ENCODE results near the gene ZNF423.

ZNF423 gene

DNA sequence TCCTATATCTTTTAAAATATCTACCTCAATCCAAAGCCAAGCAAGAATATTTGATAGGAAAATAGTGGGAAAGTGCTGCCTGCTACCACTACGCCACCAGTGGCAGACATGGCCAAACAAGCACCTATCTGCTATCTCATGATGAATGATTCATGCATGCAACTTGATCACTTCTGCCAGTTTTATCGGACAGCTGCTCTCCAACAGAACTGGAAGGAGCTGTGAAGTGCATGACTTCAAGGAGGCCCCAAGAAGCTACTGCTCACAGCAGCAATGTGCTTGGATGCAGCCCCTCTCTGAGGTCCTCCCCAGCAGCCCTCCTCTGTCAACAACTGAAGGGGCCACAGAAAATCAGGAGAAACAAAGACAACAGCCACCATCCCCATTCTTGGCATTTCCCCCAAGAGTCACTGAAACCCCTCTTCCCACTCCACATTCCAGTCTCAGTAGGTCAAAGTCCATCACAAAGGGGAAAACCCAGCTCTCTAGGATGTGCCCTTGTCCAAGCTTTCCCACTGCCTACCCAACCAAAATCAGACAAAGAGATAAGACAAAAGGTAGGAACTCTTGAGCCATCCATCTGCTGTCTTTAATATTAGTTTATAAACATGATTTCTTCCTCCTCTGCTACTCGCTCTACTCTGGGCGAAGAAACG lies 267.1 kb downstream of the ZNF423 start:
- in situ Hi-C loops (cut with MboI; ENCODE audit: low sequenced_read_pairs, unreplicated experiment) = loop anchor here (25.0 kb wide), 1 partner anchor 177 kb away; no protein-coding TSS in a partner anchor
- TF ChIP-seq, protein P1, sequence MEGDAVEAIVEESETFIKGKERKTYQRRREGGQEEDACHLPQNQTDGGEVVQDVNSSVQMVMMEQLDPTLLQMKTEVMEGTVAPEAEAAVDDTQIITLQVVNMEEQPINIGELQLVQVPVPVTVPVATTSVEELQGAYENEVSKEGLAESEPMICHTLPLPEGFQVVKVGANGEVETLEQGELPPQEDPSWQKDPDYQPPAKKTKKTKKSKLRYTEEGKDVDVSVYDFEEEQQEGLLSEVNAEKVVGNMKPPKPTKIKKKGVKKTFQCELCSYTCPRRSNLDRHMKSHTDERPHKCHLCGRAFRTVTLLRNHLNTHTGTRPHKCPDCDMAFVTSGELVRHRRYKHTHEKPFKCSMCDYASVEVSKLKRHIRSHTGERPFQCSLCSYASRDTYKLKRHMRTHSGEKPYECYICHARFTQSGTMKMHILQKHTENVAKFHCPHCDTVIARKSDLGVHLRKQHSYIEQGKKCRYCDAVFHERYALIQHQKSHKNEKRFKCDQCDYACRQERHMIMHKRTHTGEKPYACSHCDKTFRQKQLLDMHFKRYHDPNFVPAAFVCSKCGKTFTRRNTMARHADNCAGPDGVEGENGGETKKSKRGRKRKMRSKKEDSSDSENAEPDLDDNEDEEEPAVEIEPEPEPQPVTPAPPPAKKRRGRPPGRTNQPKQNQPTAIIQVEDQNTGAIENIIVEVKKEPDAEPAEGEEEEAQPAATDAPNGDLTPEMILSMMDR (IDR thresholded peaks at IDR 0.05; ENCODE audit: borderline replicate concordance, control extremely low read depth, extremely low read depth, insufficient read depth, missing control alignments) = no peak
- no peak for DNase-seq (ENCODE audit: low spot score)

DNA sequence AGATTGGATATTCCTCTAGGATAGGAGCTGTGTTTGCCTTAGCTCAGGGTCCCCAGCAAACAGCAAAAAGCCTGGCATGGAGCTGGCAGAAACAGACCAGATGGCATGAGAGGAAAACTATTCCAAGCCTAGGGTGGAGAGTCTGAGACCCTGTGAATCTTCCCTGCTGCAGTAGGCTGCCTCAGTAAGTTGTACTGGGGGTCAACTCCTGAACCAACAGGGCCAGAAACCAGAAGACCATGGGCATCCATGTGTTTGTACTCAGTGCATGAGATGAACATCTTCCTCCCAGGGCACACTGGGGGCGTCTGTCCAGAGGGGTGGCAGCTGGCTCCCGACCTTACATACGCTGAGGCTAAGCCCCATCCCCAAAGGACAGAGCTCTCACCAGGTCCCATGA lies 267.9 kb downstream of the ZNF423 start:
- in situ Hi-C loops (cut with MboI; ENCODE audit: low sequenced_read_pairs, unreplicated experiment) = loop anchor here (25.0 kb wide), 1 partner anchor 176 kb away; no protein-coding TSS in a partner anchor
- TF ChIP-seq, protein P1 (IDR thresholded peaks at IDR 0.05; ENCODE audit: borderline replicate concordance, control extremely low read depth, extremely low read depth, insufficient read depth, missing control alignments) = no peak
- no peak for DNase-seq (ENCODE audit: low spot score)

DNA sequence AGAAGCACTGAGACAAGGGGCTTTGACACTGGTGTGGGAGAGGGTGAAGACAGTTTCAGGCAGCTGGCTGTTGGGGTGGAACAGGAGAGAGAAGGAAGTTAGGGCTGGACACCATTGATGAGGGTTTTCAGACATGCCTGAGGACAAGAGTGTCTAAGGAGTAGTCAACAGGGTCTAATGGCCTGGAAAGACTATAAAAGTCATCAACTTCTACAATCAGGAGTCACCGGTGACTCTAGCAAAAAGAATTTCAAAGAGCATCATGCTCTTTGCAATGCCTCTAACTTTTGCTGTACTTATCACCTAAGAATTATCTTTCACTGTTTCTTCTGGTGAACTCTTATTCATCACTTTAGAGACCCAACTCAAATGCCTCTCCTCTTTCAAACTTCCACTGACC lies 268.4 kb downstream of the ZNF423 start:
- in situ Hi-C loops (cut with MboI; ENCODE audit: low sequenced_read_pairs, unreplicated experiment) = loop anchor here (25.0 kb wide), 1 partner anchor 175 kb away; no protein-coding TSS in a partner anchor
- TF ChIP-seq, protein P1 (IDR thresholded peaks at IDR 0.05; ENCODE audit: borderline replicate concordance, control extremely low read depth, extremely low read depth, insufficient read depth, missing control alignments) = no peak
- no peak for DNase-seq (ENCODE audit: low spot score)

DNA sequence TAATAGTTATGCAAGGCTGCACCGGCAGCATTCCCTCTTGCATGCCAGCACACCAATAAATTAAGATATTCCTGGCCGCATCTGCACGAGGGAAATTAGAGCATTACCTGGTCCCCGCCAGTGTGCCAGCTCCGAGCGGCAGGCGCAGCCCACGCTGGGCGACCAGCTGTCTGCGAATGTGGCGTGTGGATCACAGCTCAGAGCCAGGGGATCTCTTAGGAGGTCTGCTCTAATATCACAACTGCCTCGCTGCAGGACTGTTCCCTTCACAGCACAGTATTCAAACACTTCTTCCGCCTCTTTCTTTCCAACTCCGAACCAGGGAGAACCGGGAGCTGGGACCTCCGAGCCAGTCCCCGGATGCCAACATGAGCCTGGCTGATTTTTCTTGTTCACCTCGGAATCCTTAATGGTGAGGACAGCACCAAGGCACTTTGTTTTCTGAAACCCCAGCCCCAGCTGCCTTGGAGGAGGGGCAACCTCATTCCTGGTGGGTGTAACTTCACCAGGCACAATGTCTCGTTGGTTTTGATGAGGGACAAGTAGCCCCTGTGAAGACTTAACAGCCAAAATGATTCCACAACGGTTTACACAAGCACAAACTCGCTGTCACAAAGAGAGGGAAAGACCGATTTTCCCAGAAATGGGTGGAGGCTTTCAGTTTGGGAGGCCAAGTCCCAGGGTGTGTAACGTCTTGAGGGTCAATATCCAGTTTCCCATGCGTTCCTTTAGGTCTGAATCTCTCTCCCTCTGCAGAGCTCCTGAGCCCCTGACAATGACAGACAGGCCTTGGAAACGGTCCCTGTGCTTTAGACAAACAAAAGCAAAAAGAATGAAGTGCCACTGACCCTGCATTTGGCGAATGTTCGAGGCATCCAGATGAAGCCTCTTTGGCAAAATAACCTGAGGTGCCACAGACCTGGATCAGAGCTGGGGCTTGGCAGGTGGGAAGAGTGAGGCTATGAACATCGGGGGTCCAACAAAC lies 269.2 kb downstream of the ZNF423 start:
- in situ Hi-C loops (cut with MboI; ENCODE audit: low sequenced_read_pairs, unreplicated experiment) = loop anchor here (25.0 kb wide), 1 partner anchor 174 kb away; no protein-coding TSS in a partner anchor
- TF ChIP-seq, protein P1 (IDR thresholded peaks at IDR 0.05; ENCODE audit: borderline replicate concordance, control extremely low read depth, extremely low read depth, insufficient read depth, missing control alignments) = no peak
- no peak for DNase-seq (ENCODE audit: low spot score)

DNA sequence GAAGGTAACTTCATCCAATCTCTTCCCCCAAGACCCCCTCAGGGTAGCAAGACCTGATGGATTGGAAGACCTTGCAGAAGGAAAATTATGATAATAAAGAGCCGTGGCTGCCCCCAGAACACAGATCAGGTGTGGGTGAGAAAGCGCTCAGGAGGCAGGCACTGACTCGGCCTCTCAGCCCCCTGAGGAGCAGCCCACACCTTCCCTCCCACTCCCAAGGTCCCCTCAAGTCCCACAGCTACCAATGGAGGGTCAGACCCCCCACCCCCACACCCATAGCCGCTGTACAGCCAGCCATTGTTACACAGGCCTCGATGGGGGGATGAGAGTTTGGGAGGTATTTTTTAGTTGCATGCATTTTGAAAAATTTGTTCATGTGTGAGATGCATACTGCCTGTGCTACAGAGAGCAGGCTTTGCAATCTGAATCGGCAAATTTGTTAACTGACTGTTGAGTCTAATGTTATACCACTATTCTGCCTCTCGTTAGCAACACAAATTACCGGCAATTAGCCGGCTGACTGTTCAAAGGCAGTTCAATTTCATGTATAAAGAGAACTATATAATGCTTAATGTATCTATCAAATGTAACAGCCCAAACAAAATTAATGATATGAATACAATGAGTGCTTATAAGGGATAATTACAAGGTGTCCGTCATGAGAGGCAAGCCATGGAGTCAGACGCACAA lies 270.6 kb downstream of the ZNF423 start:
- no peak for DNase-seq (ENCODE audit: low spot score)
- in situ Hi-C loops (cut with MboI; ENCODE audit: low sequenced_read_pairs, unreplicated experiment) = loop anchor here (25.0 kb wide), 1 partner anchor 173 kb away; no protein-coding TSS in a partner anchor
- TF ChIP-seq, protein P1 (IDR thresholded peaks at IDR 0.05; ENCODE audit: borderline replicate concordance, control extremely low read depth, extremely low read depth, insufficient read depth, missing control alignments) = no peak

DNA sequence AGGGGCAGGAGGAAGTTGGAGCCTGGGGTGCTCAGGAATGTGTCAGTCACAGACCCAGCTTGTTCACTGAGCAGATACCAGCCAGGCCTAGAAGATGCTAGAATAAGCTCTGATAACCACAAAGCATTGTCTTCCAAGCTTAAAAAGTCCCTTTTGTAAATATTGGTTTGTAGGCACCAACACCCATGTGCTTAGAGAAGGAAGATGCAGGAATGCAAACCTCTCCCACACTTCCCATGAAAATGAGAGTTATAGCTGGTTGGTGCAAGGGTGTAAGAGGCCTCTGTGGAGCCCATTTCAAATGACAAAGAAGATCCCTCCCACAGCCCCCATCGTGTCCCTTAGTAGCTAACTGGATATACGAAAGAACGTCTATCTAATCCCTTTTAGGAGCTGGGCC lies 272.0 kb downstream of the ZNF423 start:
- no peak for DNase-seq (ENCODE audit: low spot score)
- TF ChIP-seq, protein P1 (IDR thresholded peaks at IDR 0.05; ENCODE audit: borderline replicate concordance, control extremely low read depth, extremely low read depth, insufficient read depth, missing control alignments) = no peak
- in situ Hi-C loops (cut with MboI; ENCODE audit: low sequenced_read_pairs, unreplicated experiment) = loop anchor here (25.0 kb wide), 1 partner anchor 172 kb away; no protein-coding TSS in a partner anchor
